H1 (cell line): Measurements from ENCODE around the gene FBLN5. TPM values are rescaled to one million over a fixed set of nuclear protein-coding genes. Genes with fewer than 3 reads are reported as not detected.

Experiments used
- CTCF ChIA-PET: fragments of 300-600 bp; sonication (Branson Sonifier 250); formaldehyde crosslinking; loops from one replicate; lab custom pipeline; 2021; ENCODE audit not compliant: partially characterized antibody; lab: Charles Lee
- POLR2A ChIA-PET: fragments of 300-600 bp; sonication (Branson Sonifier 250); formaldehyde crosslinking; loops from one replicate; lab custom pipeline; 2021; ENCODE audit warnings: inconsistent platforms; ENCODE audit not compliant: partially characterized antibody; lab: Charles Lee
- DNase-seq, 2 experiments: peaks; one replicate each; pipeline versions ENCODE4 v3.0.0 to v3.0.0-alpha.2; 2010 to 2022; ENCODE audit warnings: low spot score in 2 of 2, low read depth in 1 of 2, mixed read lengths in 1 of 2
- FAIRE-seq: peaks from 2 replicates; lab custom pipeline; 2011; peaks lifted over from hg19 to GRCh38; lab: Jason Lieb, UNC
- H2AFZ ChIP-seq: 2 replicates; pipeline ENCODE4 v1.8.1; 2012; ENCODE audit warnings: low read length, inconsistent platforms
- H2AK5ac ChIP-seq: 2 replicates; pipeline ENCODE4 v1.6.1; 2013; ENCODE audit warnings: low read depth, low read length
- H2BK120ac ChIP-seq: replicated peaks from 2 replicates; pipeline ENCODE3; 2013; ENCODE audit warnings: low read depth, low read length, inconsistent platforms
- H2BK12ac ChIP-seq: 2 replicates; pipeline ENCODE4 v1.6.1; 2013; ENCODE audit warnings: low read depth, low read length
- H2BK15ac ChIP-seq: 2 replicates; pipeline ENCODE4 v1.6.1; 2013; ENCODE audit warnings: low read length
- H2BK20ac ChIP-seq: 2 replicates; pipeline ENCODE4 v1.6.1; 2013; ENCODE audit warnings: low read length
- H2BK5ac ChIP-seq: 2 replicates; pipeline ENCODE4 v1.6.1; 2013; ENCODE audit warnings: low read depth, low read length
- H3K14ac ChIP-seq: 2 replicates; pipeline ENCODE4 v1.6.1; 2013; ENCODE audit warnings: inconsistent platforms; ENCODE audit not compliant: insufficient read length
- H3K18ac ChIP-seq: 2 replicates; pipeline ENCODE4 v1.6.1; 2013; ENCODE audit warnings: low read length; ENCODE audit errors: extremely low read depth
- H3K23ac ChIP-seq: 2 replicates; pipeline ENCODE4 v1.6.1; 2013; ENCODE audit warnings: inconsistent platforms; ENCODE audit not compliant: insufficient read length
- H3K23me2 ChIP-seq: 2 replicates; pipeline ENCODE4 v1.6.1; 2013; ENCODE audit warnings: low read depth, low read length
- H3K27ac ChIP-seq: 2 replicates; pipeline ENCODE4 v1.6.1; 2011; ENCODE audit warnings: low read depth, low read length, inconsistent platforms
- H3K27me3 ChIP-seq, 4 experiments: replicated peaks in 1 of 4; 1 replicate in 1 of 4; 2 replicates in 3 of 4; pipeline versions ENCODE4 v1.6.1 to v1.8.1; 2011 to 2013; ENCODE audit warnings: low read length in 3 of 4, mild to moderate bottlenecking in 3 of 4, inconsistent platforms in 2 of 4, mixed read lengths in 2 of 4, moderate library complexity in 1 of 4; ENCODE audit not compliant: control insufficient read depth in 3 of 4, insufficient read depth in 3 of 4; ENCODE audit errors: extremely low read depth in 1 of 4
- H3K36me3 ChIP-seq, 4 experiments: 2 replicates each; pipeline versions ENCODE4 v1.6.1 to v1.8.1; 2011 to 2013; ENCODE audit warnings: mild to moderate bottlenecking in 4 of 4, low read length in 3 of 4, moderate library complexity in 2 of 4, control low read depth in 1 of 4, inconsistent platforms in 1 of 4; ENCODE audit not compliant: insufficient read depth in 4 of 4, control insufficient read depth in 2 of 4
- H3K4ac ChIP-seq: replicated peaks from 2 replicates; pipeline ENCODE3; 2013; ENCODE audit warnings: low read length, low read depth, mixed read lengths, inconsistent platforms; ENCODE audit not compliant: insufficient read length
- H3K4me1 ChIP-seq, 4 experiments: replicated peaks in 1 of 4; 1 replicate in 1 of 4; 2 replicates in 3 of 4; pipeline versions ENCODE4 v1.6.1 to v1.8.1; 2011 to 2013; ENCODE audit warnings: low read length in 3 of 4, inconsistent platforms in 2 of 4, mixed read lengths in 1 of 4; ENCODE audit not compliant: insufficient read depth in 4 of 4, control insufficient read depth in 3 of 4
- H3K4me2 ChIP-seq, 2 experiments: 2 replicates each; pipeline versions ENCODE4 v1.6.1 to v1.8.1; 2011 to 2013; ENCODE audit warnings: low read depth in 2 of 2, low read length in 2 of 2, control low read depth in 1 of 2, inconsistent platforms in 1 of 2, mild to moderate bottlenecking in 1 of 2; ENCODE audit not compliant: insufficient read depth in 1 of 2
- H3K4me3 ChIP-seq, 4 experiments: fragments of 200-600, 300-600 bp in 1 of 4; sonication (generic), shearing (Covaris generic), sonication (Bioruptor Twin) in 1 of 4; 2 replicates each; pipeline versions ENCODE4 v1.5.1 to v1.8.1; 2011 to 2016; ENCODE audit warnings: low read length in 4 of 4, low read depth in 3 of 4, control low read depth in 2 of 4, inconsistent platforms in 2 of 4, mild to moderate bottlenecking in 2 of 4, mixed read lengths in 1 of 4, moderate library complexity in 1 of 4; ENCODE audit not compliant: insufficient read depth in 2 of 4; ENCODE audit errors: extremely low read depth in 1 of 4
- H3K56ac ChIP-seq: replicated peaks from 2 replicates; pipeline ENCODE3; 2013; ENCODE audit warnings: low read depth, mild to moderate bottlenecking, mixed read lengths, low read length, inconsistent platforms; ENCODE audit not compliant: insufficient read length
- H3K79me1 ChIP-seq: 2 replicates; pipeline ENCODE4 v1.6.1; 2013; ENCODE audit warnings: low read depth, low read length, control low read depth
- H3K79me2 ChIP-seq, 2 experiments: 2 replicates each; pipeline versions ENCODE4 v1.6.1 to v1.8.1; 2012 to 2013; ENCODE audit warnings: low read length in 2 of 2, mild to moderate bottlenecking in 2 of 2, inconsistent platforms in 1 of 2; ENCODE audit not compliant: insufficient read depth in 2 of 2, control insufficient read depth in 1 of 2
- H3K9ac ChIP-seq, 4 experiments: replicated peaks in 1 of 4; 1 replicate in 1 of 4; 2 replicates in 3 of 4; pipeline versions ENCODE4 v1.6.1 to v1.8.1; 2011 to 2013; ENCODE audit warnings: low read depth in 3 of 4, low read length in 3 of 4, control low read depth in 2 of 4, mild to moderate bottlenecking in 2 of 4, moderate library complexity in 2 of 4, inconsistent platforms in 1 of 4; ENCODE audit errors: extremely low read depth in 1 of 4
- H3K9me3 ChIP-seq, 2 experiments: 2 replicates each; pipeline versions ENCODE4 v1.6.1 to v1.8.1; 2012 to 2013; ENCODE audit warnings: mild to moderate bottlenecking in 2 of 2, moderate library complexity in 2 of 2, control low read depth in 1 of 2, inconsistent platforms in 1 of 2, low read depth in 1 of 2, low read length in 1 of 2, mixed read lengths in 1 of 2; ENCODE audit not compliant: insufficient read depth in 2 of 2
- H4K20me1 ChIP-seq, 2 experiments: replicated peaks in 1 of 2; 2 replicates each; pipeline versions ENCODE3 to v1.8.1; 2011 to 2013; ENCODE audit warnings: inconsistent platforms in 2 of 2, low read length in 2 of 2, mild to moderate bottlenecking in 1 of 2; ENCODE audit not compliant: insufficient read depth in 2 of 2, control insufficient read depth in 1 of 2
- H4K5ac ChIP-seq: 2 replicates; pipeline ENCODE4 v1.6.1; 2013; ENCODE audit warnings: low read length, low read depth, mixed read lengths, inconsistent platforms; ENCODE audit not compliant: insufficient read length
- H4K8ac ChIP-seq: 2 replicates; pipeline ENCODE4 v1.8.0; 2013; ENCODE audit warnings: mild to moderate bottlenecking, moderate library complexity, low read length, inconsistent platforms; ENCODE audit not compliant: insufficient read depth; ENCODE audit errors: extremely low read depth
- H4K91ac ChIP-seq: replicated peaks from 2 replicates; pipeline ENCODE3; 2013; ENCODE audit warnings: low read length, mixed read lengths, inconsistent platforms; ENCODE audit not compliant: insufficient read length
- BACH1 ChIP-seq: IDR thresholded peaks from 2 replicates; pipeline ENCODE4 v1.6.1; 2012; ENCODE audit warnings: low read length, improper control_type of control experiment
- KDM1A ChIP-seq: fragments of 200-600, 300-600 bp; sonication (generic); IDR thresholded peaks from 2 replicates; pipeline ENCODE4 v1.7.1; 2016; ENCODE audit warnings: mild to moderate bottlenecking, low read length, borderline replicate concordance
- NRF1 ChIP-seq: IDR thresholded peaks from 2 replicates; pipeline ENCODE4 v1.6.1; 2011; ENCODE audit warnings: mild to moderate bottlenecking, low read depth, low read length, improper control_type of control experiment
- POLR2AphosphoS5 ChIP-seq: IDR thresholded peaks from 2 replicates; pipeline ENCODE4 v1.6.1; 2011; ENCODE audit warnings: low read depth, low read length
- TEAD4 ChIP-seq: IDR thresholded peaks from 2 replicates; pipeline ENCODE4 v1.6.1; 2012; ENCODE audit warnings: low read depth, low read length, inconsistent platforms, mixed read lengths
- WGBS, 2 experiments: shearing (Covaris generic) in 1 of 2; methylation state at CpG; one replicate each; pipeline versions ENCODE4 v1.1.6 to v1.1.7; 2013 to 2015; ENCODE audit warnings: low lambda C conversion rate in 2 of 2, mixed read lengths in 2 of 2, inconsistent platforms in 1 of 2, low coverage in 1 of 2, missing lambda C conversion rate in 1 of 2; ENCODE audit not compliant: insufficient replicate concordance in 2 of 2, insufficient coverage in 1 of 2, insufficient read length in 1 of 2; ENCODE audit errors: extremely low coverage in 1 of 2, missing lambda C conversion rate in 1 of 2; 5-methylcytosine and 5-hydroxymethylcytosine counted together
- polyA plus RNA-seq, 7 experiments: library from polyadenylated mRNA; depleted of rRNA in 3 of 7; stranded (reverse) in 5 of 7; unstranded in 2 of 7; fragments of >200 nt in 5 of 7; fragments of 200-250 nt in 2 of 7; gene quantifications; 1 replicate in 5 of 7; 2 replicates in 1 of 7; 4 replicates in 1 of 7; pipeline versions ENCODE4 v1.2.1 to v1.2.3, GENCODE V29; 2011 to 2013; ENCODE audit warnings: missing spikeins in 2 of 7, mixed read lengths in 2 of 7
- total RNA-seq: library from RNA; stranded (reverse); fragmentation: NEBNext Ultra II Directional; extraction: Animal tissue kit (Norgen Biotek cat#: 25700); gene quantifications from 2 replicates; pipeline ENCODE4 v1.2.1, GENCODE V29; 2021

The FBLN5 gene
- total and polyA plus RNA-seq, 2 of the 8 experiments (the other 6 are each of a cell fraction or from before 2014, with no cell fraction given), result 0.88 to 3.5 TPM

- Histone ChIP-seq H3K36me3 (no peaks in the 10 kb centered on the region), H2AFZ (no peak overlapping the region), H3K9me3 (no peaks in the 10 kb centered on the region), H4K5ac (no peak overlapping the region), H3K23ac (no peak overlapping the region), H4K8ac (no peak overlapping the region), H3K27ac (no peak overlapping the region), H2BK15ac (no peak overlapping the region), H3K23me2 (no peaks in the 10 kb centered on the region), H3K4me2 (no peak overlapping the region), H3K79me1 (no peaks in the 10 kb centered on the region), H2BK20ac (no peak overlapping the region), H3K14ac (no peak overlapping the region), H2BK120ac (no peak overlapping the region), H3K27me3 (no peaks in the 10 kb centered on the region), H4K20me1 (no peaks in the 10 kb centered on the region), H3K9ac (no peak overlapping the region), H3K56ac (no peak overlapping the region), H3K79me2 (no peaks in the 10 kb centered on the region), H2AK5ac (no peak overlapping the region), H3K4ac (no peak overlapping the region), H3K4me3 (no peak overlapping the region), H3K18ac (no peak overlapping the region), H3K4me1 (peaks cover 0 to 2% (median 0%) of the 10 kb centered on the region in 4 experiments; a peak in 2 of 7 replicates), H2BK12ac (no peak overlapping the region), H4K91ac (no peak overlapping the region), H2BK5ac (no peak overlapping the region)
- no peak for DNase-seq
- 85% methylated on average over 12 of the region's 14 CpGs; no CpG with 5 or more reads in 1 of the 2 experiments for WGBS, 2 experiments
- no peak for TF ChIP-seq KDM1A
- TF ChIP-seq BACH1, result no peak
- no peak for TF ChIP-seq POLR2AphosphoS5
- no peak for TF ChIP-seq TEAD4
- TF ChIP-seq NRF1, result no peak
- no peak for FAIRE-seq
- ChIA-PET POLR2A (no interaction called here), CTCF (interaction anchor here (1.3 kb wide), 1 partner anchor 705 kb away, joined by 4 read pairs; no protein-coding TSS in a partner anchor)
Measured at GRCh38 chr14:91961297-91962220, 14.1 kb upstream of the FBLN5 start.
